ENCODE results near the gene HYAL1.
"Not testable (repeated sequence)": the region's sequence is repeated elsewhere in the genome, so short reads cannot be mapped to it uniquely, and the experiment has no call there.

HYAL1 gene

GRCh38 chr3:50293079-50293801 is 10.1 kb downstream of the HYAL1 start:
- DNase-seq: no peak

DNA sequence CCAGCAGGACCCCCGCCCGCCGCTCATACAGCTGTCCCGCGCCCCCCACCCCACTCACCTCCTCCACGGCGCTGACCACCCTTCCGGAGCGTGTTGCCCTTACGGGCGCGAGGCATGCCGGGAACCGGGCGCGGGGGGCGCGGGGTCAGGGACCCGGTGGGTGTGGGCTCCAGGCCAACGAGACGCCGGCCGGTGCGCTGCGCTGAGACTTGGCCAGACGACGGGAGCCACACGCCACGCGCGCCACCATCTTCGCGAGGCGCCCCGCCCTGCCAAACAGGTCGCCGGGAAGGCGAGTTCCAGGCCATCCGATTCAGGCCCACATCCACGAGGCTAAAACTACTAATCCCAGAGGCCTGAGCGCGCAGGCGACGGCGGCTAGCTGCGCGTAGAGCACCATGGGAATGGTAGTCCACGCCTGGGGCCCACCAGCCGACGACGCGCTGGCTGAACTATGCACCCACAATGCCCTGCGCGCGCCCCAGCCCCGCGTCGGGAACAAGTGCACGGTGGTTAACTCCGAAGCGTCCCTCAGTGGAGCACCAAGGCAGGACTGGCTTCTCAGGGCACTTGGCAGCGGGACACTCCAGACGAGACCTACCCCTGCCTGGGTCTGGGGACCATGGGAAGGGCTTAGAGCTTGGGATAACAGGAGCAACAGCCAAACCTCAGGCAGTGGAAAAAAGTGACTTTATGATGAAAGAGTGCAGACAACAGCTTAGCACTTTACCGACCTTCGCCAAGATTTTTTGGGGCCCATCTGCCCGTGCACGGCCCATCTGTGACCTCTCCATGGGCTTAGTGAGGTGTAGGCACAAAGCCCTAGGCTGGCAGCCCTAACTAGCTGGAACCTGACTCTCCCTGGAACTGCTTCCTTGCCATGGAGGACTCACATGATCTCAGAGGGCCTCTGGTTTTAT is 11.0 kb downstream of the HYAL1 start, which contains the start of gene IFRD2:
Gene IFRD2 (minus strand): TSS at position 271 of the 920 bp plus-strand sequence. CDS start 155 bp downstream, at position 116.
- peak; percentile 94 for DNase-seq

DNA sequence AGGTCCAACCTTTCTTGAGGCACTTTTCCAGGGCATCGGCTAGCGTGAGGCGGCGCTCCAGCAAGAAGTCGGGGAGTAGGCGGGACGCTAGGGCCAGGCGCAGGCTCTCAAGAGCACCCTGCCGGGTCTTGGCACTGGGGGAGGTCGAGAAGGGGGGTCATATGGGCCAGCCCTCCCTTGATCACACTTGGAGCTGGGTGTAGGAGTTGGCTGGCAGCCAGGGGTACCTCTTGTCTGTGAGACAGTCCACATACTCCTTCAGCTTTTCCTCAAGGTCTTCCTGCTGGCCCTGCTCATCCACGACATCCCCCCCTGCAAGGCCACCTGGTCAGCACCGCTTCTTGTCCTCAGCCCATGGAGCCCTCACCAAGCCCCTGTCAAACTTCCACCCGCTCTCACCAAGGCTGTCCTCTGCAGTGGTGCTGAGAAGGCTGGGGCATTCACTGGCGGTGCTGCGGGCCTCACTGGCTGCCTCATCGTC is 13.2 kb downstream of the HYAL1 start:
- DNase-seq: no peak

DNA sequence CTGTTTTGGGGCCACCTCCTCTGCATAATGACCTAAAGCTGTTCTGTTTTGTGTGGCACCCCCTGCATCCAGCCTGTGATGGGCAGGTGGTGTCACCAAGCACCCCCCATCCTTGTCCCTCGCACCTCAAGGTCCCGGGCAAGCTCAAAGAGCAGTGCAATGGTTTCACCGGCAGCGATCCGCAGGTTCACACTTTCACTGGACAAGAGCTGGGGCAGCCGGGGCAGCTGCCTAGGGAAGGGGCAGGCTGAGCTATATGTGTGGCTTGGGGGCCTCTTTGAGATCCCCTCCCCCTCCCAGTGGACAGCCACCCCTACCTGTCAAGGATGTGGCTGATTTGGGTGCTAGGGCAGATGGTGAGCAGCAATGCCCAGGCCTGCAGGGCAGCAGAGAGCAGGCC is 14.2 kb downstream of the HYAL1 start:
- DNase-seq: no peak

DNA sequence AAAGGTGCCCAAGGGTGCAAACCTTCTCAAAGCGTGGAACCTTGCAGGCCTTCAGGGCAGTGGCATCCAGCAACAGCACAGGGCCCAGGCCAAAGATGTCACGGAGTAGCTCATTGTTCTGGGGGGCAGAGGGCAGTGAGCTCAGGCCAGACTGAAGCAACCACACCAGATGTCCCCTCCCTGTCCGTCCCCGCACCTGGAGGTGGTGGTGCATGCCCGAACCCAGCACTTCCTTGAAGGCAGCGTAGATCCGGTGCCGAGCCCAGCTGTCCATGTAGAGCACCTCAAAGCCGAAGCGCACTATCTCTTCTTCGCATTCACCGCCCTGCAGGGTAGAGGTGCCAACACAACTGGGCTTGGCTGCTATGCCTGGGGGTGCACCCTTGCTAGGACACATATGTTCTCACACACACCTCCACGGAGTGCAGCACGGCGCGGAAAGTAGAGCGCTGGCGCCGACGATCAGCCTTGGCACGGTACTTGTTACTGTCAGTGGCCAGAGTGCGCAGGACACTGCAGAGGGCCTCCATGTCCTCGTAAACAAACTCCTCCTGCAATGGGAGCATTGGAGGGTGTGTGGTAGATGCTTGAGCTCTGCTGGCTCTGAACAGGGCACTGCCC is 14.9 kb downstream of the HYAL1 start:
- DNase-seq: no peak

GRCh38 chr3:50287262-50287661 is 16.1 kb downstream of the HYAL1 start:
- no peak for DNase-seq

DNA sequence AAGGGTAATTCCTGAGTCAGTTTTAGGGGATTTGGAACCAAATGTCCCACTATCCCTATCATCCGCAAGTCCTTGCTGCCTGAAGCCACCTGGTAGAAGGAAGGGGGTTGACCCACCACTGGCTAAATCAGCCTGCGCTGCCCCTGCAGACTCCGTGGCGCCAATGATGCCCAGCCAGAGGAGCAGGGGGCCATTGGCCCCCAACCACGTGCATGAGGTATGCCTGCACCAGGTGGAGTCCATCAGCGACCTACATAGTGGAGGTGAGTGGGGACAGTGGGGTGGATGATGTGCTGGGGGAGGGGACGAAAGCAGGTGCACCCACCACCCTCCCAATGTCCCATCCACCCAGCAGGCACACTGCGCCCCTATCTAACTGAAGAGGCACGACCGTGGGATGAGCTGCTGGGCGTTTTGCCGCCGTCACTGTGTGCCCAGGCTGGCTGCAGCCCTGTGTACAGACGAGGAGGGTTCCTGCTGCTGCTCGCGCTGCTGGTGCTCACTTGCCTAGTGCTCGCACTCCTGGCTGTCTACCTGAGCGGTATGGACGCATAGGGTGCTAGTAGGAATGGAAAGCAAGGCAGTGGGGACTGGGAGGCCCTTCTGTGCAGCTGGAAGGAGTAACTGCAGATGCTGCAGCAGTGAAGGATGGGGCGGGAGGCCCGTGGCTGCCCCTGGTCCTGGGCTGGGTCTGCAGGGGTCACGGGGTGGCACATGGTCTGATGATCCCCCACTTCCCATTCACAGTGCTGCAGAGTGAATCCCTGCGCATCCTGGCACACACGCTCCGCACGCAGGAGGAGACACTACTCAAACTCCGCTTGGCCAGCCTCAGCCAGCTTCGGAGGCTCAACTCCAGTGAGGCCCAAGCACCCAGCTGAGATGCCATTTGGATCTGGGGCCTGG is 16.8 kb downstream of the HYAL1 start:
- no peak for DNase-seq

DNA sequence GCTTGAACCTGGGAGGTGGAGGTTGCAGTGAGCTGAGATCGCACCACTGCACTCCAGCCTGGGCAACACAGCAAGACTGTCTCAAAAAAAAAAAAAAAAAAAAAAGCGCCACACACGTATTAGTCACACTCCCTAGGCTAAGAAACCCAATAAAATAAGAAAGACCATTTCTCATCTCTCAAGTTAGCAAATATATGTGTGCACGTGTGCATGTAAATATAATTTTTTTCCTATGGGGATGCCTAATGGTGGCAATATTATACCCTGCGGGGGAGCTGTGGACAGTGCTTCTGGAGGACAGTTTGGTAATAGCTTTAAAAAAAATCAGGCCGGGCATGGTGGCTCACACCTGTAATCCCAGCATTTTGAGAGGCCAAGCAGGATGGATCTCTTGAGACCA is 19.3 kb downstream of the HYAL1 start:
- not testable (repeated sequence) for DNase-seq

DNA sequence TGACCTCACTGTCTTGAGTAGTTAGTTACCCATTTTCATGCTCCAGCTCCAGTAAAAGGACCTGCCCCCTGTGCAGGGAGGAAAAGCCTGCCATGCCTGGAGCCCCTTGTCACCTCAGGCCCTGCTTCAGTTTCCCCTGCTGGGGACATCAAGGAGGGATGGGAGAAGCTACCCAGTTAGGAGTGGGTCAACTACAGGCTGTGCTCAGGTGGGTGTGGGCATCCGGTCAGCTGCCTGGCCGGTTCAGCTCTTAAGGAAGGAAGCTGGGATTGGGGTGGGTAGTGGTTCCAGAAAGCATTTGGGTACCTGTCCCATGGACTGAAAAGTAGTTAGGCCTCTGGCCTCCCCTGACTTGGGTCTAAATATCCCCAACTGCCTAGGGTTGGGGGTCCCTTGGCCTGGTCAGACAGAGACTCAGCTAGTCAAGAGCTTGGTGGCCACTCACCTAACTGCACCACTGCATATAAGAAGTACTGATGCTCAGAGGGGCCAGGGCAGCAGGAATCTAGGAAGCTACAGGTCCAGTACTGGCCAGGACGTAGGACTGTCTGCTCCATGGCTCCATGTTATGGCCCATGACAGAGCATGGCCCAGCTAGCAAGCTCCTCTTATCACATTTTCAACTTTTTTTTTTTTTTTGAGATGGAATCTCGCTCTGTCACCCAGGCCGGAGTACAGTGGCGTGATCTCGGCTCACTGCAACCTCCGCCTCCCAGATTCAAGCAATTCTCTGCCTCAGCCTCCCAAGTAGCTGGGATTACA is 23.9 kb downstream of the HYAL1 start:
- DNase-seq: no peak

GRCh38 chr3:50278880-50279224 is 24.5 kb downstream of the HYAL1 start, which contains the start of gene LSMEM2:
Gene LSMEM2, plus strand, starts transcription at chr3:50279087. Its CDS starts 27 bp downstream, at chr3:50279114.
- no peak for DNase-seq

DNA sequence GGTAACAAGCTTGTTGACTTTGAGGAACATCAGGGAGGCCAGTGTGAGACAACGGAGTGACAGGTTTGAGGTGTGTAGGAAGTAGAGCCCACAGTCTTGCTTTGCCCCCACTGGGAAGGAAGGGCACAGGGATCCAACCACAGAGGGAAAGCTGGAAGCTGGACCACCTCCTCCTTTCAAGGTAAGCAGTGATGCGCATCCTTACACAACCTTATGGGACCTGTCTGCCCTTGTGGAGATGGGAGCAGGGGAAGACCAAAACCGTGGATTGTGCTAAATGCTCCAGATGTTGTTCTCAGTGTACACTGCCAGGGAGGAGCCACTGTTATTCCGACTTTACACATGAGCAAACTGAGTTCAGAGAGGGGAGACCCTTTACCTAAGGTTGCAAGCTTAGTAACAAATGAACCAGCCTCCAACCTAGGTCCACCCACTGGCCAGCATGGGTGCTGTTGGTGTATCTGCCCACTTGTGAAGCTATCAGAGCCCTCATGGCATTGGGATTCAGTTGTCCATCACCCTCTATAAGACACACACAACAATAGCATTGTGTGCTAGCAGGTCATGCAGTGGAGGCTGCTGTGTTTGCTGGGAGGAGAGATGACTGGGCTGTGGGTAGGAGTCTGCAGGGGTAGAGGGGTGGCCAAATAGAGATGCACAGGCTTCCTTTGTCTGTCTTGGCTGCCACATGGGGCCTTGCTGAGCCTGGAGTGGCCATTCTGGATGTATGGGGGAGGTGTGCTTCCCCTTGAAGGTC is 25.1 kb downstream of the HYAL1 start:
- DNase-seq: no peak

- DNase-seq: peak; percentile 59
Measured at GRCh38 chr3:50276762-50277101, 26.6 kb downstream of the HYAL1 start.

DNA sequence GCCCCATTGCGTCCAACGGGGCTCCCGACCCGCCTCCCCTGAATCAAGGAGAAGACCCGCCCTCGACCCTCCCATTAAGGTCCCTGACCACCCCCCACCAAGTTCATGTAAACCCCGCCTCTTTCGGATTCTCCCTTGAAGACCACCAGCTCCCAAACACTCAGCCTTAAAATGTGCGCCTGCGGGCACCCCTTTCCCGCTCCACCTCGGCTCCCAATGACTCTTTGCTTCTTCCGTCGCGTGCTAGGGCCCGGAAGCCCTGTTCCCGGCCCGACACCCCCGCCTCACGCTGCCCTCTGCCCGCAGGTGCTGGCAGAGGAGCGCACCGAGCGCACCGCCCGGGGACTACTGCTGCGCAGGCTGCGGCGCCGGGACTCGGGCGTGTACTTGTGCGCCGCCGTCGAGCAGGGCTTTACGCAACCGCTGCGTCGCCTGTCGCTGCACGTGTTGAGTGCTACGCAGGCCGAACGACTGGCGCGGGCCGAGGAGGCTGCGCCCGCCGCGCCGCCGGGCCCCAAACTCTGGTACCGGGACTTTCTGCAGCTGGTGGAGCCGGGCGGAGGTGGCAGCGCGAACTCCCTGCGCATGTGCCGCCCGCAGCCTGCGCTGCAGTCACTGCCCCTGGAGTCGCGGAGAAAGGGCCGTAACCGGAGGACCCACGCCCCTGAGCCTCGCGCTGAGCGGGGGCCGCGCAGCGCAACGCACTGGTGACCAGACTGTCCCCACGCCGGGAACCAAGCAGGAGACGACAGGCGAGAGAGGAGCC is 27.2 kb downstream of the HYAL1 start:
- DNase-seq: peak; percentile 75

- DNase-seq: no peak
Measured at GRCh38 chr3:50275141-50275995, 28.0 kb downstream of the HYAL1 start.

- peak; percentile 75 for DNase-seq
Measured at GRCh38 chr3:50274371-50275104, 28.8 kb downstream of the HYAL1 start.

GRCh38 chr3:50273689-50274065 is 29.7 kb downstream of the HYAL1 start:
- DNase-seq: no peak

- peak; percentile 72 for DNase-seq
Measured at GRCh38 chr3:50272911-50273688, 30.3 kb downstream of the HYAL1 start.

GRCh38 chr3:50272538-50272910 is 30.9 kb downstream of the HYAL1 start:
- DNase-seq: not testable (repeated sequence)
